IMR-90 (cell line): ENCODE results near the gene GPR89B. TPM values are rescaled to one million over a fixed set of nuclear protein-coding genes. Genes with fewer than 3 reads are reported as not detected.

Experiments
- ATAC-seq: fragments of 200-7000 bp; cut with Tn5 transposase; 2 replicates; pipeline ENCODE4 v1.9.1; 2020; ENCODE audit warnings: low read depth, mild to moderate bottlenecking, moderate library complexity
- BruUV-seq: library from RNA; stranded (reverse); fragments of 400-500 nt; replicated peaks from 2 replicates; lab custom pipeline; 2021; lab: Mats Ljungman, UMichigan
- CTCF ChIA-PET: fragments of 300-600 bp; formaldehyde crosslinking; extraction: SDS; loops from one replicate; lab custom pipeline; 2021; ENCODE audit warnings: antibody characterized with exemption; lab: Yijun Ruan, JAX
- POLR2A ChIA-PET: fragments of 300-600 bp; sonication (Branson Sonifier 250); formaldehyde crosslinking; loops from one replicate; lab custom pipeline; 2022; ENCODE audit warnings: antibody characterized with exemption; ENCODE audit not compliant: unreplicated experiment; lab: Charles Lee
- DNase-seq: peaks from one replicate; pipeline ENCODE4 v3.0.0; 2013
- H2AFZ ChIP-seq: replicated peaks from 2 replicates; pipeline ENCODE3; 2013; ENCODE audit warnings: low read length, mild to moderate bottlenecking; ENCODE audit not compliant: poor library complexity
- H2AK5ac ChIP-seq: 2 replicates; pipeline ENCODE4 v1.6.1; 2013; ENCODE audit warnings: low read depth, low read length, inconsistent platforms
- H2AK9ac ChIP-seq: replicated peaks from 2 replicates; pipeline ENCODE3; 2013; ENCODE audit warnings: mild to moderate bottlenecking, low read depth, low read length, moderate library complexity; ENCODE audit not compliant: poor library complexity
- H2BK120ac ChIP-seq: 2 replicates; pipeline ENCODE4 v1.6.1; 2013; ENCODE audit warnings: low read depth, low read length, inconsistent platforms
- H2BK15ac ChIP-seq: 3 replicates; pipeline ENCODE4 v1.6.1; 2013; ENCODE audit warnings: low read depth, low read length, inconsistent platforms
- H2BK20ac ChIP-seq: 2 replicates; pipeline ENCODE4 v1.6.1; 2013; ENCODE audit warnings: low read depth, mild to moderate bottlenecking, inconsistent platforms, low read length, moderate library complexity
- H2BK5ac ChIP-seq: 2 replicates; pipeline ENCODE4 v1.6.1; 2013; ENCODE audit warnings: mild to moderate bottlenecking, low read depth, low read length, inconsistent platforms; ENCODE audit not compliant: poor library complexity, severe bottlenecking
- H3K14ac ChIP-seq: replicated peaks from 2 replicates; pipeline ENCODE4 v1.6.1; 2013; ENCODE audit warnings: low read depth, low read length, inconsistent platforms
- H3K18ac ChIP-seq: 2 replicates; pipeline ENCODE4 v1.6.1; 2013; ENCODE audit warnings: low read depth, low read length, control low read depth
- H3K23ac ChIP-seq: 2 replicates; pipeline ENCODE4 v1.6.1; 2013; ENCODE audit warnings: low read depth, low read length, inconsistent platforms
- H3K27ac ChIP-seq: 2 replicates; pipeline ENCODE4 v1.5.1; 2013; ENCODE audit warnings: mild to moderate bottlenecking, control low read depth, low read length; ENCODE audit not compliant: insufficient read depth
- H3K27me3 ChIP-seq: 2 replicates; pipeline ENCODE4 v1.6.1; 2013; ENCODE audit warnings: low read length; ENCODE audit not compliant: control insufficient read depth, insufficient read depth
- H3K36me3 ChIP-seq: 2 replicates; pipeline ENCODE4 v1.6.1; 2013; ENCODE audit warnings: low read length, mixed read lengths; ENCODE audit not compliant: control insufficient read depth, insufficient read depth
- H3K4ac ChIP-seq: 2 replicates; pipeline ENCODE4 v1.6.1; 2013; ENCODE audit warnings: low read depth, low read length, inconsistent platforms
- H3K4me1 ChIP-seq: 2 replicates; pipeline ENCODE4 v1.6.1; 2013; ENCODE audit warnings: low read length, mixed read lengths; ENCODE audit not compliant: control insufficient read depth, insufficient read depth
- H3K4me2 ChIP-seq: 2 replicates; pipeline ENCODE4 v1.6.1; 2013; ENCODE audit warnings: low read depth, mild to moderate bottlenecking, control low read depth, low read length, moderate library complexity
- H3K4me3 ChIP-seq: 2 replicates; pipeline ENCODE4 v1.5.1; 2013; ENCODE audit warnings: low read depth, mild to moderate bottlenecking, control low read depth, low read length, moderate library complexity; ENCODE audit not compliant: insufficient read depth
- H3K56ac ChIP-seq: 2 replicates; pipeline ENCODE4 v1.6.1; 2013; ENCODE audit warnings: low read length, inconsistent platforms; ENCODE audit not compliant: insufficient read depth; ENCODE audit errors: extremely low read depth
- H3K79me1 ChIP-seq, 2 experiments: 2 replicates each; pipeline ENCODE4 v1.6.1; 2013; ENCODE audit warnings: low read length in 2 of 2, inconsistent platforms in 1 of 2, low read depth in 1 of 2
- H3K9ac ChIP-seq: 2 replicates; pipeline ENCODE4 v1.6.1; 2013; ENCODE audit warnings: low read depth, low read length, control low read depth
- H3K9me1 ChIP-seq: 2 replicates; pipeline ENCODE4 v1.6.1; 2013; ENCODE audit warnings: low read length, inconsistent platforms; ENCODE audit not compliant: insufficient read depth
- H3K9me3 ChIP-seq: 2 replicates; pipeline ENCODE4 v1.6.1; 2013; ENCODE audit warnings: low read length; ENCODE audit not compliant: control insufficient read depth, insufficient read depth
- H4K20me1 ChIP-seq: 2 replicates; pipeline ENCODE4 v1.6.1; 2013; ENCODE audit warnings: low read length, inconsistent platforms; ENCODE audit not compliant: insufficient read depth
- H4K5ac ChIP-seq: 2 replicates; pipeline ENCODE4 v1.6.1; 2013; ENCODE audit warnings: mild to moderate bottlenecking, low read depth, low read length, control low read depth
- H4K8ac ChIP-seq, 2 experiments: 2 replicates each; pipeline ENCODE4 v1.6.1; 2013; ENCODE audit warnings: low read depth in 2 of 2, low read length in 2 of 2, control low read depth in 1 of 2, inconsistent platforms in 1 of 2
- H4K91ac ChIP-seq: 2 replicates; pipeline ENCODE4 v1.6.1; 2013; ENCODE audit warnings: low read depth, low read length, inconsistent platforms; ENCODE audit not compliant: insufficient read depth
- CHD1 ChIP-seq: IDR thresholded peaks from 2 replicates; pipeline ENCODE4 v1.6.1; 2012; ENCODE audit warnings: low read depth, low read length, improper control_type of control experiment
- CTCF ChIP-seq: conservative IDR thresholded peaks from 2 replicates; pipeline ENCODE4 v1.5.1; 2012; ENCODE audit warnings: mild to moderate bottlenecking, low read depth, low read length, improper control_type of control experiment
- ELK1 ChIP-seq: fragments of 150-350 bp; IDR thresholded peaks from 2 replicates; pipeline ENCODE4 v1.6.1; 2016; ENCODE audit warnings: low read depth, mild to moderate bottlenecking, low read length, moderate library complexity, borderline replicate concordance
- MAFK ChIP-seq: IDR thresholded peaks from 2 replicates; pipeline ENCODE4 v1.6.1; 2012; ENCODE audit warnings: low read depth, low read length, improper control_type of control experiment
- MAZ ChIP-seq: IDR thresholded peaks from 2 replicates; pipeline ENCODE4 v1.6.1; 2012; ENCODE audit warnings: low read depth, mild to moderate bottlenecking, low read length, improper control_type of control experiment, moderate library complexity, borderline replicate concordance
- MXI1 ChIP-seq: IDR thresholded peaks from 2 replicates; pipeline ENCODE4 v1.6.1; 2012; ENCODE audit warnings: low read depth, mild to moderate bottlenecking, low read length, moderate library complexity, borderline replicate concordance
- NFE2L2 ChIP-seq: fragments of 150-350 bp; IDR thresholded peaks from 2 replicates; pipeline ENCODE4 v1.6.1; 2016; ENCODE audit warnings: low read depth, mild to moderate bottlenecking, low read length
- POLR2A ChIP-seq: IDR thresholded peaks from 2 replicates; pipeline ENCODE4 v1.6.1; 2012; ENCODE audit warnings: mild to moderate bottlenecking, low read depth, low read length
- RAD21 ChIP-seq: IDR thresholded peaks from 2 replicates; pipeline ENCODE4 v1.6.1; 2012; ENCODE audit warnings: low read length, improper control_type of control experiment
- RCOR1 ChIP-seq: IDR thresholded peaks from 2 replicates; pipeline ENCODE4 v1.6.1; 2012; ENCODE audit warnings: mild to moderate bottlenecking, low read length, improper control_type of control experiment; ENCODE audit not compliant: insufficient replicate concordance
- RFX5 ChIP-seq: IDR thresholded peaks from 2 replicates; pipeline ENCODE4 v1.8.0; 2012; ENCODE audit warnings: low read depth, mild to moderate bottlenecking, low read length, moderate library complexity
- SMC3 ChIP-seq: fragments of 150-350 bp; IDR thresholded peaks from 2 replicates; pipeline ENCODE4 v1.6.1; 2016; ENCODE audit warnings: low read depth, mild to moderate bottlenecking, antibody characterized with exemption, low read length, moderate library complexity
- WGBS, 2 experiments: methylation state at CpG; one replicate each; pipeline versions ENCODE4 v1.1.5 to v1.1.7; 2013; ENCODE audit warnings: missing lambda C conversion rate in 2 of 2; ENCODE audit not compliant: insufficient read length in 1 of 2; ENCODE audit errors: extremely low coverage in 2 of 2; 5-methylcytosine and 5-hydroxymethylcytosine counted together
- dilution Hi-C: fragments of 300-500 bp; cut with HindIII; formaldehyde crosslinking; loops from one replicate; pipeline ENCODE4 v1.14.3; 2018; ENCODE audit warnings: low sequenced_read_pairs; ENCODE audit not compliant: unreplicated experiment
- in situ Hi-C: fragments of 300-500 bp; cut with MboI; formaldehyde crosslinking; loops from 3 replicates; pipeline ENCODE4 v1.14.3; 2019; ENCODE audit warnings: low sequenced_read_pairs, inconsistent platforms, mixed read lengths
- intact Hi-C: fragments of 100-400 bp; cut with micrococcal nuclease; formaldehyde crosslinking; loops from 2 replicates; pipeline ENCODE4 v1.10.0; 2022
- polyA plus RNA-seq, 3 experiments: library from polyadenylated mRNA; depleted of rRNA; stranded (reverse); fragments of >200 nt; gene quantifications; 2 replicates each; pipeline ENCODE4 v1.2.3, GENCODE V29; 2012; ENCODE audit warnings: low replicate concordance in 1 of 3
- total RNA-seq: library from RNA; depleted of rRNA; stranded (reverse); fragments of >200 nt; gene quantifications from 2 replicates; pipeline ENCODE4 v1.2.3, GENCODE V29; 2012

GPR89B gene
- total and polyA plus RNA-seq, 2 of the 4 experiments (the other 2 are of a cell fraction), result 9.4 to 13.1 TPM

GRCh38 chr1:147895123-147895522 lies 33.1 kb upstream of the GPR89B start:
- TF ChIP-seq RFX5 (no peak), RCOR1 (no peak), NFE2L2 (no peak), MXI1 (no peak), CHD1 (no peak), CTCF (no peak), MAFK (no peak), POLR2A (no peak), RAD21 (no peak), MAZ (no peak), ELK1 (no peak), SMC3 (no peak)
- POLR2A ChIA-PET, result no interaction called here
- Histone ChIP-seq H3K9ac (no peak overlapping the region), H3K79me1 (no peaks in the 10 kb centered on the region), H3K14ac (no peak overlapping the region), H3K56ac (no peak overlapping the region), H3K23ac (no peak overlapping the region), H4K20me1 (no peaks in the 10 kb centered on the region), H4K8ac (no peak overlapping the region), H3K9me3 (no peaks in the 10 kb centered on the region), H2AFZ (no peak overlapping the region), H2AK5ac (no peak overlapping the region), H2BK120ac (no peak overlapping the region), H3K27me3 (peaks cover 6% of the 10 kb centered on the region; the same call in 1 of the 2 replicates), H3K27ac (no peak overlapping the region), H3K4me3 (no peak overlapping the region), H3K4me1 (no peaks in the 10 kb centered on the region), H3K4ac (no peak overlapping the region), H4K91ac (no peak overlapping the region), H3K4me2 (no peak overlapping the region), H2BK15ac (no peak overlapping the region), H2BK20ac (no peak overlapping the region), H2BK5ac (no peak overlapping the region), H3K36me3 (no peaks in the 10 kb centered on the region), H3K9me1 (no peaks in the 10 kb centered on the region), H4K5ac (no peak overlapping the region), H3K18ac (no peak overlapping the region), H2AK9ac (no peak overlapping the region)
- dilution Hi-C loops (no loop called here), intact Hi-C loops (no loop called here), in situ Hi-C loops (loop anchor here (10.0 to 25.0 kb wide), 2 partner anchors 260 to 408 kb away; no protein-coding TSS in a partner anchor)
- CTCF ChIA-PET, result no interaction called here
- ATAC-seq (no peak), DNase-seq (no peak)
- BruUV-seq, result no TSS peak
- WGBS, 2 experiments, result no CpG with 5 or more reads among the region's 4 CpGs
